Neuronal stem cell (in vitro differentiated cells): Measurements from ENCODE around the gene PALM.

Experiments used
- DNase-seq: peaks from one replicate; pipeline ENCODE4 v3.0.0-alpha.2; 2013; ENCODE audit warnings: low spot score
- H2AFZ ChIP-seq: one replicate; pipeline ENCODE4 v1.6.1; 2013; ENCODE audit warnings: mild to moderate bottlenecking, low read length, inconsistent platforms
- H2AK5ac ChIP-seq: 2 replicates; pipeline ENCODE4 v1.6.1; 2013; ENCODE audit warnings: low read depth, mild to moderate bottlenecking, inconsistent platforms, low read length, moderate library complexity, mixed read lengths
- H2BK120ac ChIP-seq: 2 replicates; pipeline ENCODE4 v1.6.1; 2013; ENCODE audit warnings: low read depth, mild to moderate bottlenecking, inconsistent platforms, low read length, moderate library complexity, mixed read lengths
- H2BK12ac ChIP-seq: one replicate; pipeline ENCODE4 v1.6.1; 2013; ENCODE audit warnings: low read length, inconsistent platforms
- H2BK15ac ChIP-seq: 2 replicates; pipeline ENCODE4 v1.6.1; 2013; ENCODE audit warnings: mild to moderate bottlenecking, low read length, inconsistent platforms, mixed read lengths
- H2BK5ac ChIP-seq: one replicate; pipeline ENCODE4 v1.6.1; 2013; ENCODE audit warnings: inconsistent platforms, mild to moderate bottlenecking, low read length, moderate library complexity
- H3K14ac ChIP-seq: one replicate; pipeline ENCODE4 v1.6.1; 2013; ENCODE audit warnings: low read length, inconsistent platforms
- H3K18ac ChIP-seq: 2 replicates; pipeline ENCODE4 v1.6.1; 2013; ENCODE audit warnings: low read length, inconsistent platforms
- H3K23ac ChIP-seq: 2 replicates; pipeline ENCODE4 v1.6.1; 2013; ENCODE audit warnings: low read depth, mild to moderate bottlenecking, mixed read lengths, low read length, inconsistent platforms; ENCODE audit not compliant: poor library complexity
- H3K27ac ChIP-seq: replicated peaks from 3 replicates; pipeline ENCODE4 v1.5.1; 2013; ENCODE audit warnings: low read length, inconsistent platforms
- H3K27me3 ChIP-seq, 3 experiments: 2 replicates each; pipeline ENCODE4 v1.6.1; 2013; ENCODE audit warnings: low read length in 3 of 3, mild to moderate bottlenecking in 2 of 3, inconsistent platforms in 1 of 3, low read depth in 1 of 3, mixed read lengths in 1 of 3, moderate library complexity in 1 of 3; ENCODE audit not compliant: control insufficient read depth in 3 of 3, insufficient read depth in 3 of 3
- H3K36me3 ChIP-seq, 2 donors: replicated peaks in 1 of 2; 2 replicates each; pipeline ENCODE4 v1.6.1; 2013; ENCODE audit warnings: low read length in 2 of 2; ENCODE audit not compliant: control insufficient read depth in 2 of 2, insufficient read depth in 2 of 2
- H3K4ac ChIP-seq: 2 replicates; pipeline ENCODE4 v1.6.1; 2013; ENCODE audit warnings: inconsistent platforms, mild to moderate bottlenecking, low read length, moderate library complexity
- H3K4me1 ChIP-seq, 2 donors: 1 replicate in 1 of 2; 2 replicates in 1 of 2; pipeline ENCODE4 v1.6.1; 2013; ENCODE audit warnings: low read length in 2 of 2, low read depth in 1 of 2; ENCODE audit not compliant: control insufficient read depth in 2 of 2, insufficient read depth in 1 of 2
- H3K4me2 ChIP-seq: one replicate; pipeline ENCODE4 v1.6.1; 2013; ENCODE audit warnings: mild to moderate bottlenecking, low read length, inconsistent platforms; ENCODE audit not compliant: insufficient read depth, poor library complexity, severe bottlenecking
- H3K4me3 ChIP-seq, 2 donors: 2 replicates each; pipeline ENCODE4 v1.5.1; 2013; ENCODE audit warnings: low read length in 2 of 2, mild to moderate bottlenecking in 2 of 2, inconsistent platforms in 1 of 2, moderate library complexity in 1 of 2
- H3K79me1 ChIP-seq: one replicate; pipeline ENCODE4 v1.6.1; 2013; ENCODE audit warnings: low read depth, mild to moderate bottlenecking, inconsistent platforms, low read length, moderate library complexity
- H3K9ac ChIP-seq: one replicate; pipeline ENCODE4 v1.6.1; 2013; ENCODE audit warnings: mild to moderate bottlenecking, low read depth, low read length, inconsistent platforms; ENCODE audit not compliant: poor library complexity
- H3K9me3 ChIP-seq, 2 donors: replicated peaks in 1 of 2; 2 replicates each; pipeline versions ENCODE3 to v1.6.1; 2013; ENCODE audit warnings: low read length in 2 of 2, mild to moderate bottlenecking in 2 of 2, inconsistent platforms in 1 of 2, low read depth in 1 of 2, mixed read lengths in 1 of 2, moderate library complexity in 1 of 2; ENCODE audit not compliant: control insufficient read depth in 2 of 2, insufficient read depth in 1 of 2
- H4K8ac ChIP-seq: one replicate; pipeline ENCODE4 v1.6.1; 2013; ENCODE audit warnings: low read depth, mild to moderate bottlenecking, inconsistent platforms, low read length, moderate library complexity
- H4K91ac ChIP-seq: one replicate; pipeline ENCODE4 v1.6.1; 2013; ENCODE audit warnings: low read length, low read depth, mild to moderate bottlenecking, inconsistent platforms; ENCODE audit not compliant: poor library complexity
- WGBS, 2 donors: extraction: QIAGEN DNeasy Blood & Tissue Kit; methylation state at CpG; one replicate each; pipeline ENCODE4 v1.1.7; 2013; ENCODE audit warnings: missing lambda C conversion rate in 2 of 2, mixed read lengths in 1 of 2; ENCODE audit not compliant: insufficient read length in 2 of 2, insufficient replicate concordance in 1 of 2; ENCODE audit errors: extremely low coverage in 2 of 2; 5-methylcytosine and 5-hydroxymethylcytosine counted together

PALM gene

DNA sequence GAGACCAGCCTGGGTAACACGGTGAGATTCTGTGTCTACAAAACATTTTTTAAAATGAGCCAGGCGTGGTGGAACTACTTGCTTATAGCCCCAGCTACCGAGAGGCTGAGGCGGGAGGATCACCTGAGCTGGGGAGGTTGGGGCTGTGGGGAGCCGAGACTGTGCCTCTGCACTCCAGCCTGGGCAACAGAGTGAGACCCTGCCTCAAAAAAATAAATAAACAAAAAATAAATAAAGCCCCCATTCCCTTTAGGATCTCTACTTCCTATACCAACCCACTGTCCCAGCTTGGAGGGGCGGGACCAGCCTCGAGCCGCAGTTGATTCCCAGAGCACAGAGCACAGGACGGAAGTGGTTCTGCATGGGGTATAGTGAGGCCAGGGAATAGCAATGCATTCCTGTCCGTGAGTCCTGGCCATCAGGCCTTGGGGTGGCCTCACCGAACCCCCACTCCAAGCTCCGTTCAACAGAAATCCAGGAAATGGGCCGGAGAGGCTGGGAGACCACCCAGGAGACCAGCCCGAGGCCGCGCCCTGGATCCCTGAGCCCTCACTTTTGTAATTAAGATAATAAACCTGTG is 83.7 kb downstream of the PALM start:
- no peak overlapping the region for H3K27ac ChIP-seq
- H3K9me3 ChIP-seq, result no peaks in the 10 kb centered on the region
- H3K9ac ChIP-seq, result no peak overlapping the region
- no peak overlapping the region for H2BK120ac ChIP-seq
- no peaks in the 10 kb centered on the region for H3K36me3 ChIP-seq
- H3K79me1 ChIP-seq, result no peaks in the 10 kb centered on the region
- H3K27me3 ChIP-seq, result no peaks in the 10 kb centered on the region
- H2BK5ac ChIP-seq, result no peak overlapping the region
- H3K14ac ChIP-seq, result no peak overlapping the region
- H3K4me2 ChIP-seq, result no peak overlapping the region
- peaks cover 13 to 16% of the 10 kb centered on the region in 2 donors for H3K4me1 ChIP-seq
- H2BK12ac ChIP-seq, result no peak overlapping the region
- no peak overlapping the region for H2AFZ ChIP-seq
- no peak overlapping the region for H4K8ac ChIP-seq
- peak overlapping the region; percentile 8 for H2AK5ac ChIP-seq
- no peak overlapping the region for H3K4me3 ChIP-seq
- H3K4ac ChIP-seq, result no peak overlapping the region
- no CpG with 5 or more reads among the region's 16 CpGs for WGBS, 2 donors
- H3K23ac ChIP-seq, result no peak overlapping the region
- peak overlapping the region; percentile 75 for H2BK15ac ChIP-seq
- no peak overlapping the region for H4K91ac ChIP-seq
- H3K18ac ChIP-seq, result no peak overlapping the region
- no peak for DNase-seq

DNA sequence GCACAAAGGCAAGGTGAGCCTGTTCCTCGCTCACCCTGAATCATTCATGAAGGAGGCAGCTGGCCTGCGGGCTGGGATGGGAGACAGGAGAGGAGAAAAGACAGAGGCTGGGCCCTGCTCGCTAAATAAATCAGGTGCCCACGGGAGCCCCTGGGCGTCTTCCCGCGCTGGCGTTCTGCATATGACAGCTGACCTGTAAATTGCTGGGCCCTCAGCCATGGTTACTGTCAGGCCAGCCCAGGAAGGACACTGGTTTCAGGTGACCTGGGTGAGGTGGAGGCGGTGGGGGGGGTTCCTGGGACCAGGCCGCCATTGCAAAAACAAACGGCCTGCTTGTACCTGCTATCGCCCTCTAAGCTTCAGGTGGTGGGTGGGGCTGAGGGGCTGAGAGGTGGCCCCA is 85.1 kb downstream of the PALM start:
- H2BK15ac ChIP-seq, result peak overlapping the region; percentile 8
- no peak overlapping the region for H3K27ac ChIP-seq
- no peak overlapping the region for H3K18ac ChIP-seq
- H3K4me2 ChIP-seq, result no peak overlapping the region
- no CpG with 5 or more reads among the region's 12 CpGs for WGBS, 2 donors
- no peak overlapping the region for H3K4ac ChIP-seq
- no peak for DNase-seq
- no peak overlapping the region for H2AFZ ChIP-seq
- no peak overlapping the region for H3K23ac ChIP-seq
- H3K9me3 ChIP-seq, result no peaks in the 10 kb centered on the region
- H3K4me3 ChIP-seq, result no peak overlapping the region
- no peak overlapping the region for H4K91ac ChIP-seq
- no peak overlapping the region for H3K9ac ChIP-seq
- H3K36me3 ChIP-seq, result peaks cover 0 to 7% of the 10 kb centered on the region in 2 donors
- H3K79me1 ChIP-seq, result no peaks in the 10 kb centered on the region
- H2BK12ac ChIP-seq, result no peak overlapping the region
- H2AK5ac ChIP-seq, result no peak overlapping the region
- no peaks in the 10 kb centered on the region for H3K27me3 ChIP-seq
- no peak overlapping the region for H4K8ac ChIP-seq
- no peak overlapping the region for H2BK120ac ChIP-seq
- H3K14ac ChIP-seq, result no peak overlapping the region
- no peak overlapping the region for H2BK5ac ChIP-seq
- peaks cover 10 to 11% of the 10 kb centered on the region in 2 donors for H3K4me1 ChIP-seq

DNA sequence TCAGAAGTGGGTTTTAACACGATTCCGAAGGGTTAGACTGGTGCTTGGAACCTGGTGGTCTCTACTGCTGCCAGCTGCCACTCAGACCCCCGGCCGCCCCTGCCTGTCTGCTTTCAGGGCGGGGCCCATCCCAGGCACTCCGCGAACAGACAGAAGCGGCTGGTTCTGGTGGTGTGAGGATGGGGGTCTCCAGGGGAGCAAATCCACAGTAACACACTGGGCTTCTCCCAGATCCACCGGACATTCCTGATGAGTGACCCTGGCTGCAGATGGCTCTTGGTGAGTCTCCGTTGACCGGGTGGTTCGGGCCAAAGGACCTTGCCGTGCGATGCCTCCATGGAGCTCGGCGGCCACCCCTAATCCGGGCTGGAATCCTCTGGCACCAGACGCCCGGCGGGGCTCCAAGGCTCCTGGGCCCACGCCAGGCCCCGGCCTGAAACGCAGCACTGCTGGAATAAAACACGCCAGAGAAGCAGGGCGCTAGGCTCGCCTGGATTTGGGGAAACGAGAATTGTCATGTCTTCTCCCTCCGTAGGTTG is 86.4 kb downstream of the PALM start:
- Histone ChIP-seq H3K23ac (peak overlapping the region; percentile 65), H2BK120ac (peak overlapping the region; percentile 41), H3K4me3 (no peak overlapping the region), H3K14ac (no peak overlapping the region), H3K4ac (no peak overlapping the region), H2BK15ac (peak overlapping the region; percentile 81), H3K36me3 (peaks cover 8 to 20% of the 10 kb centered on the region in 2 donors), H2BK12ac (no peak overlapping the region), H2AFZ (no peak overlapping the region), H2AK5ac (peak overlapping the region; percentile 100), H4K91ac (no peak overlapping the region), H3K27ac (no peak overlapping the region), H3K4me2 (no peak overlapping the region), H3K79me1 (no peaks in the 10 kb centered on the region), H3K9ac (no peak overlapping the region), H3K4me1 (peaks cover 8% of the 10 kb centered on the region in 2 donors), H3K9me3 (no peaks in the 10 kb centered on the region), H2BK5ac (peak overlapping the region; percentile 39), H3K27me3 (no peaks in the 10 kb centered on the region), H4K8ac (peak overlapping the region; percentile 23), H3K18ac (peak overlapping the region; percentile 83)
- WGBS, 2 donors, result no CpG with 5 or more reads among the region's 28 CpGs
- DNase-seq, result no peak

DNA sequence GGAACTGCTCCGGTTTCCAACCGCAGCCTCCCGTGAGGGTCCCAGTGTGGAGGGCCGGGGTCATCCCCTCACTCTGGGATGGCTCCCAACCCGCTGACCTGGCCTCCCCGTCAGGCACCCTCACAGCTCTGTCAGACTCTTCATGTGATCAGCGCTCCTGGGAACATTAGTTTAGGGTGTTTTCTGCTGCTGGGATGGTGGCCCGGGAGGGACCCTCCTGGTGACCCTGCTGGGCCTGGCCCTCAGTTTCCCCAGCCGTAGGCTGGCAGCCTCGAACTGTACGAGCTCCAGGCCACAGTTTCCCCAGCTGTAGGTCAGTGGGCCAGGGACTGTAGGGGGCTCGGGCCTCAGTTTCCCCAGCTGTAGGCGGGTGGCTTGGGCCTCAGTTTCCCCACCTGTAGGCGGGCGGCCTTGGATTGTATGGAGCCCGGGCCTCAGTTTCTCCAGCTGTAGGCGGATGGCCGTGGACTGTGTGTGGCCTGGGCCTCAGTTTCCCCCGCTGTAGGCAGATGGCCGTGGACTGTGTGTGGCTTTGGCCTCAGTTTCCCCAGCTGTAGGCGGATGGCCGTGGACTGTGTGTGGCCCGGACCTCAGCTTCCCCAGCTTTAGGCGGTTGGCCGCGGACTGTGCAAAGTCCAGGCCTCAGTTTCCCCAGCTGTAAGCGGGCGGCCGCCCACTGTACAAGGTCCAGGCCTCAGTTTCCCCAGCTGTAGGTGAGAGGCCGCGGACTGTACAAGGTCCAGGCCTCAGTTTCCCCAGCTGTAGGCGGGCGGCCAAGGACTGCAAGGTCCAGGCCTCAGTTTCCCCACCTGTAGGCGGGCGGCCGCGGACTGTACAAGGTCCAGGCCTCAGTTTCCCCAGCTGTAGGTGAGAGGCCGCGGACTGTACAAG is 87.2 kb downstream of the PALM start:
- peak overlapping the region in 1 of 2 donors; percentile 66 for H3K4me3 ChIP-seq

More for the DNA sequence above, 87.2 kb downstream of the PALM start:
- DNase-seq, result no peak
- peak overlapping the region; percentile 81 for H2BK15ac ChIP-seq
- no peak overlapping the region for H3K27ac ChIP-seq
- peak overlapping the region; percentile 100 for H2AK5ac ChIP-seq
- peak overlapping the region; percentile 94 for H3K14ac ChIP-seq
- H4K8ac ChIP-seq, result peak overlapping the region; percentile 72
- no peaks in the 10 kb centered on the region for H3K9me3 ChIP-seq
- peak overlapping the region; percentile 52 for H3K18ac ChIP-seq
- no peak overlapping the region for H4K91ac ChIP-seq
- H3K4ac ChIP-seq, result no peak overlapping the region
- peak overlapping the region; percentile 63 for H3K9ac ChIP-seq
- peaks cover 2% of the 10 kb centered on the region for H3K79me1 ChIP-seq
- H2BK12ac ChIP-seq, result peak overlapping the region; percentile 46
- peak overlapping the region; percentile 39 for H2BK5ac ChIP-seq
- peak overlapping the region; percentile 73 for H3K23ac ChIP-seq
- peaks cover 14 to 28% of the 10 kb centered on the region in 2 donors for H3K36me3 ChIP-seq
- no peaks in the 10 kb centered on the region for H3K27me3 ChIP-seq
- peaks cover 14 to 15% of the 10 kb centered on the region in 2 donors for H3K4me1 ChIP-seq
- H3K4me2 ChIP-seq, result peak overlapping the region; percentile 99
- H2BK120ac ChIP-seq, result peak overlapping the region; percentile 41
- H2AFZ ChIP-seq, result peak overlapping the region; percentile 96
- WGBS, 2 donors, result no CpG with 5 or more reads among the region's 39 CpGs
